Left lobe of liver (tissue), 2 donors: ENCODE data around the gene ERN2. TPM values are rescaled to one million over a fixed set of nuclear protein-coding genes. Genes with fewer than 3 reads are reported as not detected.
"Not testable (repeated sequence)": the region's sequence is repeated elsewhere in the genome, so short reads cannot be mapped to it uniquely, and the experiment has no call there.

ENCODE experiments used
- ATAC-seq: fragments of 200-7000 bp; cut with Tn5 transposase; one replicate; pipeline ENCODE4 v1.9.1; 2020; ENCODE audit warnings: mild to moderate bottlenecking, moderate library complexity
- DNase-seq: peaks from one replicate; pipeline ENCODE4 v3.0.0-alpha.2; 2020; ENCODE audit warnings: low spot score
- total RNA-seq: library from RNA; stranded (reverse); gene quantifications from one replicate; pipeline ENCODE4 v1.2.1, GENCODE V29; 2021
- donor health status: DM: no; HTN: no; CAD: no; lungs with moderate emphysema.
- donor health status: DM: no; HTN: yes; CAD: no.

ERN2 gene
- 0.05 TPM for total RNA-seq

- DNase-seq (no peak), ATAC-seq (no peak)
These were observed at the start of gene ERN2 for GRCh38 chr16:23712976-23713375. ERN2 (minus strand) TSS chr16:23713222; CDS start chr16:23713187, 35 bp downstream.

DNA sequence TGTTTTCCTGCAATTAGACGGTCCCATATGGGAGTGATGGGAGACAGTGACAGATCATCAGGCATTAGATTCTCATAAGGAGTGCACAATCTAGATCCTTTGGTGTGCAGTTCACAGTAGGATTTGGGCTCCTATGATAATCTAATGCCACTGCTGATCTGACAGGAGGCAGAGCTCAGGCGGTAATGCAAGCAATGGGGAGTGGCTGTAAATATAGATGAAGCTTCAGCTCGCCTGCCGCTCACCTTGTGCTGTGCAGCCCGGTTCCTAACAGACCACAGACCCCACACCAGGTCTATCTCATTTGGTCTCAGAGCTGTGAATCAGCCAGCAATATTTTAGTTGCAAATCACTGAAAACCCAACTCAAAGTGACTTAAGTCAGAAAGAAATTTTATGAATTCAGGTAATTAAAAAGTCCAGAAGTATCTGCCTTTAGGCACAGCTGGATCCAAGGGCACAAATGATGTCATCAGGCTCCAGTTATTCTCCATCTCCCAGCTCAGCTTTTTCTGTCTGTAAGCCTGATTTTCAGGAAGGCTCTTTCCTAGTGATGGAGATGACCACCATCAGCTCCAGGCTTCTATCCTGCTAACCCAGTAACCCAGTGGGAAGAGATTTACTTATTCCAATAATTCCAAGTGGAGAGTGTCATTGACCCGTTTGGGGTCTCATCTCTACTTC lies 45.1 kb upstream of the ERN2 start:
- DNase-seq: no peak
- ATAC-seq: no peak

- DNase-seq: no peak
- no peak for ATAC-seq
These were observed 44.1 kb upstream of the ERN2 start for GRCh38 chr16:23757116-23757515.

GRCh38 chr16:23755484-23755809 lies 42.4 kb upstream of the ERN2 start:
- DNase-seq: no peak
- ATAC-seq: no peak

DNA sequence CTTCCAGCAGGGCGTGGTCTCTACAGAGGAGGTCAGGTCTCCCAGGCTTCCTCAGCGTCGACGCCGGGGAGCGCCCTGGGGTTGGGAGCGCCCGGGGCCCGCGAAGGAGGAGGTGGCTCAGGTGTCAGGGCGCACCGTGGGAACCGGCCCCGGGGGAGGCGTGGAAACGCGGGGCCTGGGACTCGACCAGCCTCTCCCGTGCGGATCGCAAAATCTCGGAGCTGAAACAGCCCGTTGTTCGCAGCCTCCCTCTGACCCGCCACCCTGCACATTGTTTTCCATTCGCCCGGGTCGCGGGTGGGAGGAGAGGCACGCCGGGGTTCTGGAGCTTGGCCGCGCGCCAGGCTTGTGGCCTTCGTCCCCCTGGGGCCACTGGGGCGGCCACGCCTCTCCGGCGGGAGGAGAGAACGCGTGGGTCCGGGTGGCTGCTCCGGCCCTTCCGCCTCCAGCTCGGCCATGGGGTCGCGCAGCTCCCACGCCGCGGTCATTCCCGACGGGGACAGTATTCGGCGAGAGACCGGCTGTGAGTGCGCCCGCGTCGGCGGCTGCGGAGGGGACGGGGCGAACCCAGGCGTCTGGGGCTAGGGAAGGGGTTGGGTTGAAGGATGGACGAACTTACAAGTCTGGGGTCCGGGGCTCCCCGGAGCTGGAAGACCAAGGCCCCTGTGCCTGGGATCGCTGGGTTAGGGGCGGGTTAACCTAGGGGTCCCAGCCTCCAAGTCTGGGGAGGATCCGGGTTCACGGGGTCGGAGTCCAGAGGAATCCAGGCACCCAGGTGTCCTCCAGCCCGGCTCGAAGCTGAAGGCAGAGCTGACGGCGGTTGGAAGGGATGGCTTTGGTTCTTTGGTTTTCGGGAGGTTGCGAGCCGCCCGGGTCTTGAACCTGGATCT lies 41.8 kb upstream of the ERN2 start, which contains the start of gene CHP2:
Gene CHP2, plus strand, starts transcription at position 433 of the 890 bp plus-strand sequence. Its CDS starts 24 bp downstream, at position 457.
- DNase-seq (no peak), ATAC-seq (peak; percentile 19)

- ATAC-seq (no peak), DNase-seq (no peak)
These were observed 41.0 kb upstream of the ERN2 start for GRCh38 chr16:23753908-23754593.

- not testable (repeated sequence) for DNase-seq, ATAC-seq
These were observed 38.0 kb upstream of the ERN2 start for GRCh38 chr16:23751053-23751452.

DNA sequence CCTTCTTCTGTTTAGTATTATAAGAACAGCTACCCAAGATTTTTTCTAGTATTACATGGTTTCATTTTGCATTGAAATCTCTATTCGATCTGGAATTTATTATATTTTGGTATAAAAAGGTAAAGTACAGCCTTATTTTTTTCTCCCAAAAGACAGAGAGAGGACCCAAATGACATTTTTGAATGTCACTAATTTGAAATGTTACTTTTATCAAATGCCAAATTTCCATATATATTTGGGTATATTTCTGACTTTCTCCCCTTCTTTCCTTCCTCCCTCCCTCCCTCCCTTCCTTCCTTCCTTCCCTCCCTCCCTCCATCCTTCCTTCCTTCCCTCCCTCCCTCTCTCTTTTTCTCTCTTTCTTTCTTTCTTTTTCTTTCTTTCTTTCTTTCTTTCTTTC lies 35.6 kb upstream of the ERN2 start:
- ATAC-seq (no peak), DNase-seq (no peak)

GRCh38 chr16:23745263-23745662 lies 32.2 kb upstream of the ERN2 start:
- no peak for ATAC-seq

DNA sequence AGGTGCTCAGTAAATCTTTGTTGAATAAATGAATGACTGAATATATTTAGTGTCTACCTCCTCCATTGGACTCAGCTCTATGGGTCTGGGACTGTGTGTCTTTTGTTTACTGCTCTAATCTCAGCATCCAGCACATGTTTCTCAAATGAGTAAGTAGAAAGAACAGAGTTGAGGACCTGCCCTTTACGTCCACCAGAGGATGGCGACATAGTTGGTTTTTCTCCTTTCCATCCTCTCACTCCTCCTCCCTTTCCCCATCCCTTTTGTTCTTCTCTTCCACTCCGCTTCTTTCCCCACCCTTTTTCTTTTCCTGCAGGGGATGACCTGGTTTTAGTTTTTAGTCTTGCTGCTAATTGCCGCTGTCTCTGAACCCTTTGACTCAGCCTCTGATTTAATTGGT lies 29.7 kb upstream of the ERN2 start:
- no peak for ATAC-seq
- DNase-seq: no peak

More at GRCh38 chr16:23745263-23745662, 32.2 kb upstream of the ERN2 start:
- no peak for DNase-seq

- no peak for DNase-seq
- ATAC-seq: no peak
These were observed 28.8 kb upstream of the ERN2 start for GRCh38 chr16:23741675-23742303.

DNA sequence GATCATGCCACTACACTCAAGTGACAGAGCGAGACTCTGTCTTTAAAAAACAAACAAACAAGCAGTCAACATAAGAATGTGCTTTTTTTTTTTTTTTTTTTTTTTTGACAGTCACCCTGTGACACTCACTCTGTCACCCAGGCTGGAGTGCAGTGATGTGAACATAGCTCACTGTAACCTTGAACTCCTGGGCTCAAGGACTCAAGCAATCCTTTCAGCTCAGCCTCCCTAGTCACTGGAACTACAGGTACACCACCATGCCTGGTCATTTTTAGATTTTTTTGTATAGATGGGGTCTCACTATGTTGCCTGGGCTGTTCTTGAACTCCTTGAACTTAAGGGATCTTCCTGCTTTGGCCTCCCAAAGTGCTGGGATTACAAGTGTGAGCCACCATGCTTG lies 26.5 kb upstream of the ERN2 start:
- DNase-seq: no peak
- ATAC-seq: no peak

GRCh38 chr16:23737423-23738028 lies 24.5 kb upstream of the ERN2 start:
- ATAC-seq, DNase-seq: not testable (repeated sequence)

- DNase-seq: no peak
- ATAC-seq: no peak
These were observed 21.3 kb upstream of the ERN2 start for GRCh38 chr16:23734176-23734893.

GRCh38 chr16:23729503-23730424 lies 16.7 kb upstream of the ERN2 start:
- DNase-seq: no peak
- ATAC-seq: no peak

DNA sequence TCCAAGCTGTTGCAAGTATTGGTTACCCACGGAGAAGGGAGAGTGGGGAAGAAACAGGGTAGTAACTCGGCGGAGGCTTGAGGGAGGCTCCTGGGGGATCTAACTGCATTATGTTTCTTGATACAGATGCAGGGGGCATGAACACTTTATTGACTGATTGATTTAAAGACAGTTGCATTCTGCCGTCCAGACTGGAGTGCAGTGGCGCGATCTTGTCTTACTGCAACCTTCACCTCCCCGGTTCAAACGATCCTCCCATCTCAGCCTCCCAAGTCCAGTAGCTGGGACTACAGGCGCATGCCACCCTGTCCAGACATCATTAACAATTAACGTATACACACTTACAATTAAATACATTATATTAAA lies 15.1 kb upstream of the ERN2 start:
- ATAC-seq (no peak), DNase-seq (no peak)

DNA sequence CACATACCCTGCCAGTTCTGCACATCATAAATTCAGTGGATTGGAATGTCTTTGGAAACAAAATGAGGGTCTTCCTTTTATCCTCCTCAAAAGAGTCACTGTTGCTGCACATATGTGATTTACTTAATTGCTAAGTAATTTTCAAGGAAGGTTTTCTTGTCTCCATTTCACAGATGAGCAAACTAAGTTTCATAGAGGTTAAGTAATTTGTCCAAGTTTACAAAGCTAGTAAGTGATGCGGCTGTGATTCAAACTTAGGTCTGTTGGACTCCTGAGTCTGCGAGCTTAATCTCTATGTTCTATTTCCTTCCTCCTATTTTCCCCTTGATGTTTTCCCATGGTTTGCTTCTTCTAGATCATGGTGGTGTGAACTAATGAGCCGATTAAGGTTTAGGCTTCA lies 13.7 kb upstream of the ERN2 start:
- DNase-seq (no peak), ATAC-seq (no peak)

GRCh38 chr16:23724785-23725131 lies 11.7 kb upstream of the ERN2 start:
- ATAC-seq: no peak
- no peak for DNase-seq
